Measurements from ENCODE around the gene DYNLT5.

DYNLT5 gene

GRCh38 chr1:66739401-66740157, 12.7 kb upstream of the DYNLT5 start:
- Histone ChIP-seq H3K9me3 (ENCODE audit: severe bottlenecking) (no peaks in the 10 kb centered on the region), H3K4me3 (ENCODE audit: low read depth, low read length) (no peak overlapping the region), H3K36me3 (no peaks in the 10 kb centered on the region), H3K27me3 (ENCODE audit: insufficient read depth, low read depth, severe bottlenecking) (no peaks in the 10 kb centered on the region), H3K27ac (no peak overlapping the region)
- no peak for TF ChIP-seq CTCF (IDR thresholded peaks at IDR 0.05; ENCODE audit: low read depth, low read length)
- DNase-seq, result no peak

GRCh38 chr1:66745451-66745850, 6.8 kb upstream of the DYNLT5 start:
- H3K36me3 ChIP-seq, result no peaks in the 10 kb centered on the region
- TF ChIP-seq CTCF (IDR thresholded peaks at IDR 0.05; ENCODE audit: low read depth, low read length), result no peak

GRCh38 chr1:66747501-66747900, 4.8 kb upstream of the DYNLT5 start:
- Histone ChIP-seq H3K36me3 (no peaks in the 10 kb centered on the region), H3K4me3 (ENCODE audit: low read depth, low read length) (no peak overlapping the region), H3K27ac (no peak overlapping the region), H3K27me3 (ENCODE audit: insufficient read depth, low read depth, severe bottlenecking) (no peaks in the 10 kb centered on the region), H3K9me3 (ENCODE audit: severe bottlenecking) (no peaks in the 10 kb centered on the region)
- DNase-seq, result no peak
- TF ChIP-seq CTCF (IDR thresholded peaks at IDR 0.05; ENCODE audit: low read depth, low read length), result no peak

More at GRCh38 chr1:66745451-66745850, 6.8 kb upstream of the DYNLT5 start:
- no peak for DNase-seq
- H3K27ac ChIP-seq, result no peak overlapping the region
- H3K4me3 ChIP-seq (ENCODE audit: low read depth, low read length), result no peak overlapping the region
- H3K9me3 ChIP-seq (ENCODE audit: severe bottlenecking), result no peaks in the 10 kb centered on the region
- no peaks in the 10 kb centered on the region for H3K27me3 ChIP-seq (ENCODE audit: insufficient read depth, low read depth, severe bottlenecking)

GRCh38 chr1:66750577-66750976, 1.7 kb upstream of the DYNLT5 start:
- Histone ChIP-seq H3K36me3 (no peaks in the 10 kb centered on the region), H3K27me3 (ENCODE audit: insufficient read depth, low read depth, severe bottlenecking) (no peaks in the 10 kb centered on the region), H3K27ac (no peak overlapping the region), H3K9me3 (ENCODE audit: severe bottlenecking) (no peaks in the 10 kb centered on the region), H3K4me3 (ENCODE audit: low read depth, low read length) (no peak overlapping the region)
- no peak for DNase-seq
- TF ChIP-seq CTCF (IDR thresholded peaks at IDR 0.05; ENCODE audit: low read depth, low read length), result no peak

- DNase-seq, result no peak
- TF ChIP-seq CTCF (IDR thresholded peaks at IDR 0.05; ENCODE audit: low read depth, low read length), result no peak
- Histone ChIP-seq H3K27me3 (ENCODE audit: insufficient read depth, low read depth, severe bottlenecking) (no peaks in the 10 kb centered on the region), H3K36me3 (no peaks in the 10 kb centered on the region), H3K27ac (no peak overlapping the region), H3K9me3 (ENCODE audit: severe bottlenecking) (no peaks in the 10 kb centered on the region), H3K4me3 (ENCODE audit: low read depth, low read length) (no peak overlapping the region)
Observed at GRCh38 chr1:66751160-66751559, 1.1 kb upstream of the DYNLT5 start.

All from WERI-Rb-1 (cell line).